OCI-LY3 (cell line): ENCODE measurements around the gene BMERB1.

Experiments
- H2AFZ ChIP-seq: fragments of 200-600, 300-600 bp; shearing (Covaris generic); 2 replicates; pipeline ENCODE4 v1.6.0; 2014; ENCODE audit warnings: antibody characterized with exemption, low read depth, low read length
- H3K27ac ChIP-seq: fragments of 200-600, 300-600 bp; sonication (generic); 2 replicates; pipeline ENCODE4 v1.5.1; 2014; ENCODE audit warnings: mild to moderate bottlenecking, low read length, moderate library complexity, mixed read lengths
- H3K27me3 ChIP-seq: fragments of 200-600, 300-600 bp; sonication (generic); 2 replicates; pipeline ENCODE4 v1.6.1; 2014; ENCODE audit warnings: low read depth, low read length, mixed read lengths
- H3K36me3 ChIP-seq: fragments of 200-600, 300-600 bp; sonication (generic); replicated peaks from 2 replicates; pipeline ENCODE3; 2014; ENCODE audit warnings: low read depth, low read length, mixed read lengths
- H3K4me1 ChIP-seq: fragments of 300-600, 200-600 bp; sonication (generic); 2 replicates; pipeline ENCODE4 v1.6.1; 2014; ENCODE audit warnings: low read length, mixed read lengths
- H3K4me2 ChIP-seq: fragments of 200-600, 300-600 bp; sonication (generic); 2 replicates; pipeline ENCODE4 v1.6.1; 2014; ENCODE audit warnings: low read length, mixed read lengths
- H3K4me3 ChIP-seq: fragments of 300-600, 200-600 bp; sonication (generic); 2 replicates; pipeline ENCODE4 v1.5.1; 2014; ENCODE audit warnings: antibody characterized with exemption, mild to moderate bottlenecking, low read length, moderate library complexity
- H3K79me2 ChIP-seq: fragments of 300-600, 200-600 bp; shearing (Covaris generic); 2 replicates; pipeline ENCODE4 v1.6.1; 2014; ENCODE audit warnings: mild to moderate bottlenecking, low read length, mixed read lengths
- H3K9ac ChIP-seq: fragments of 300-600, 200-600 bp; shearing (Covaris generic); 2 replicates; pipeline ENCODE4 v1.6.0; 2014; ENCODE audit warnings: mild to moderate bottlenecking, low read length, moderate library complexity
- H3K9me3 ChIP-seq: fragments of 200-600, 300-600 bp; shearing (Covaris generic); 2 replicates; pipeline ENCODE4 v1.6.1; 2014; ENCODE audit warnings: low read length, mixed read lengths; ENCODE audit not compliant: insufficient read depth
- H4K20me1 ChIP-seq: fragments of 200-600, 300-600 bp; sonication (generic); 2 replicates; pipeline ENCODE4 v1.6.1; 2016; ENCODE audit warnings: low read length, mixed read lengths; ENCODE audit not compliant: insufficient read depth
- EZH2phosphoT487 ChIP-seq: fragments of 200-600 bp; shearing (Covaris generic); IDR thresholded peaks from 2 replicates; pipeline ENCODE4 v1.6.1; 2018; ENCODE audit warnings: antibody characterized with exemption, mixed run types, low read depth
- TF ChIP-seq, protein P1 (sequence below): fragments of 200-600, 300-600 bp; sonication (generic); IDR thresholded peaks from 2 replicates; pipeline ENCODE4 v1.5.1; 2014; ENCODE audit warnings: antibody characterized with exemption, low read length, low read depth

BMERB1 gene

DNA sequence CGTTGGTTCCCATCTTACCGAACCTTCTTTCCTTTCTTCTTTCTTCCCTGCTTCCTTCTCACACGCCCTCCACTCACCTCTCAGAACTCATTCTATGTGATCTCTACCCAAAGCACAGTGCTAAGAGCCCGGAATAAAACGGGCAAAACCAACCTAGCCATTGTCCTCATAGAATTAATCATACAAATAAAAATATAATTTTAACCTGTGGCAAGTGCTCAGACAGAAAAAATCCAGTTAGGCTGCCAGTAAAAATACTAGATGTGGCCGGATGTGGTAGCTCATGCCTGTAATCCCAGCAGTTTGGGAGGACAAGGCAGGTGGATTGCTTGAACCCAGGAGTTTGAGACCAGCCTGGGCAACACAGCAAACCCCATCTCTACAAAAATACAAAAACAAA, 27.0 kb downstream of the BMERB1 start:
- no peaks in the 10 kb centered on the region for H3K9me3 ChIP-seq

DNA sequence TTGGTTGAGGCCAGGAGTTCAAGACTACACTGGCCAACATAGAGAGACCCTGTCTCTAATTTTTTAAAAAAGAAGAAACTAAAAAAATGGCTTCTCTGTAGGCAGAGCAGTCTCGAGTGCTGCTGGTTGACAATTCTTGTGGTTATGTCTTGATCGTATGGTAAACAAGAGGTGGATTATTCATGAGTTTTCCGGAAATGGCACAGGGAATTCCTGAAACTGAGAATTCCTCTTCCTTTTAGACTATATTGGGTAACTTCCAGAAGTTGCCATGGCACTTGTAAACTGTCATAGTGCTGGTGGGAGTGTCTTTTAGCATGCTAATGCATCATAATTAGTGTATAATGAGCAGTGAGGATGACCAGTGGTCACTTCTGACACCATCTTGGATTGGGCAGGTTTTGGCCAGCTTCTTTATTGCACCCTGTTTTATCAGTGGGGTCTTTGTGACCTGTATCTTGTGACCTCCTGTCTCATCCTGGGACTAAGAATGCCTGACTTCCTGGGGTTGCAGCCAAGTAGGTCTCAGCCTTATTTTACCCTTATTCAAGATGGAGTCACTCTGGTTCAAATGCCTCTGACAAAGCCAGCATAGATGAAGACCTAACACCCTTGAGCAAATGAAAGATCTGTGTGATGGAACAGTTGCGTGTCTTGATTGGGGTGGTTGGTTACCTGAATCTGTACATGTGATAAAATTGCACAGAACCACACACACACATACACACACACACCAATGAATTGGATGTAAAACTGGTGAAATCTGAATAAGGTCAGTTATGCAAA, 30.2 kb downstream of the BMERB1 start:
- Histone ChIP-seq H3K27me3 (peaks cover 8% of the 10 kb centered on the region; the same call in 1 of the 2 replicates), H3K36me3 (no peaks in the 10 kb centered on the region), H4K20me1 (no peaks in the 10 kb centered on the region), H3K27ac (no peak overlapping the region), H3K79me2 (no peaks in the 10 kb centered on the region), H3K4me2 (no peak overlapping the region), H3K9ac (no peak overlapping the region), H3K9me3 (0 out of 2 replicates have a peak, but pooled peaks cover 3% of the 10 kb centered on the region), H3K4me1 (no peaks in the 10 kb centered on the region), H2AFZ (no peak overlapping the region), H3K4me3 (no peak overlapping the region)
- TF ChIP-seq, protein P1, sequence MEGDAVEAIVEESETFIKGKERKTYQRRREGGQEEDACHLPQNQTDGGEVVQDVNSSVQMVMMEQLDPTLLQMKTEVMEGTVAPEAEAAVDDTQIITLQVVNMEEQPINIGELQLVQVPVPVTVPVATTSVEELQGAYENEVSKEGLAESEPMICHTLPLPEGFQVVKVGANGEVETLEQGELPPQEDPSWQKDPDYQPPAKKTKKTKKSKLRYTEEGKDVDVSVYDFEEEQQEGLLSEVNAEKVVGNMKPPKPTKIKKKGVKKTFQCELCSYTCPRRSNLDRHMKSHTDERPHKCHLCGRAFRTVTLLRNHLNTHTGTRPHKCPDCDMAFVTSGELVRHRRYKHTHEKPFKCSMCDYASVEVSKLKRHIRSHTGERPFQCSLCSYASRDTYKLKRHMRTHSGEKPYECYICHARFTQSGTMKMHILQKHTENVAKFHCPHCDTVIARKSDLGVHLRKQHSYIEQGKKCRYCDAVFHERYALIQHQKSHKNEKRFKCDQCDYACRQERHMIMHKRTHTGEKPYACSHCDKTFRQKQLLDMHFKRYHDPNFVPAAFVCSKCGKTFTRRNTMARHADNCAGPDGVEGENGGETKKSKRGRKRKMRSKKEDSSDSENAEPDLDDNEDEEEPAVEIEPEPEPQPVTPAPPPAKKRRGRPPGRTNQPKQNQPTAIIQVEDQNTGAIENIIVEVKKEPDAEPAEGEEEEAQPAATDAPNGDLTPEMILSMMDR, result no peak
- no peak for TF ChIP-seq EZH2phosphoT487

More for the DNA sequence above, 27.0 kb downstream of the BMERB1 start:
- H3K4me1 ChIP-seq, result no peaks in the 10 kb centered on the region
- no peak overlapping the region for H3K9ac ChIP-seq
- no peak overlapping the region for H2AFZ ChIP-seq
- TF ChIP-seq EZH2phosphoT487, result no peak
- TF ChIP-seq, protein P1, result no peak
- no peak overlapping the region for H3K27ac ChIP-seq
- no peaks in the 10 kb centered on the region for H3K36me3 ChIP-seq
- H3K4me3 ChIP-seq, result no peak overlapping the region
- peaks cover 20% of the 10 kb centered on the region; the same call in 1 of the 2 replicates for H3K27me3 ChIP-seq
- H4K20me1 ChIP-seq, result no peaks in the 10 kb centered on the region
- no peak overlapping the region for H3K4me2 ChIP-seq
- no peaks in the 10 kb centered on the region for H3K79me2 ChIP-seq

DNA sequence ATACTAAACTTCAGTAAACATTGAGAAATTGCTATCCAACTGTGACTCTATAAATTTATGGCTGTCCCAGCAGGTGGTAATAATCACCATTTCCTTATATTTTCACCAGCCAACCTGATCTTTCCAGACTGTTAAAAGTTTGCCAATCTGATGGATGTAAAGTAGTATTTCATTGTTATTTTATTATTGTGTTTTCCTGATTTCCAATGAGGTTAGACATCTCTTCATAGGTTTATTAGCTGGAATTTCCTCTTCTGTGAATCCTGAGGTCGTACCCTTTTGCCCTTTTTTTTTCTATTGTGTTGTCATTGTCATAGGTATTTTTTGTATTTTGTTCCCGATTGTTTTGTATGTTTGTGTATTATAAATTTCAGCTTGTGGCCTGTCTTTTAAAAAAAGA, 31.7 kb downstream of the BMERB1 start:
- no peaks in the 10 kb centered on the region for H3K4me1 ChIP-seq
- H3K79me2 ChIP-seq, result no peaks in the 10 kb centered on the region

More for the DNA sequence above, 31.7 kb downstream of the BMERB1 start:
- H3K27ac ChIP-seq, result no peak overlapping the region
- no peaks in the 10 kb centered on the region for H4K20me1 ChIP-seq
- no peak overlapping the region for H3K4me2 ChIP-seq
- H3K4me3 ChIP-seq, result no peak overlapping the region
- H3K9me3 ChIP-seq, result 0 out of 2 replicates have a peak, but pooled peaks cover 3% of the 10 kb centered on the region
- peaks cover 4% of the 10 kb centered on the region; the same call in 1 of the 2 replicates for H3K27me3 ChIP-seq
- TF ChIP-seq EZH2phosphoT487, result no peak
- TF ChIP-seq, protein P1, result no peak
- H2AFZ ChIP-seq, result no peak overlapping the region
- no peaks in the 10 kb centered on the region for H3K36me3 ChIP-seq
- H3K9ac ChIP-seq, result no peak overlapping the region
